SKM-1 treated with dmso at 0.1 percent for 144 hours (cell line): ENCODE results near the gene ZNF83.
A peak's percentile ranks its signal among the peaks of the same experiment; 100 is the strongest.
"Not testable (repeated sequence)": the region's sequence is repeated elsewhere in the genome, so short reads cannot be mapped to it uniquely, and the experiment has no call there.

Experiments
- DNase-seq: peaks from one replicate; lab custom pipeline; 2025; ENCODE audit not compliant: unreplicated experiment; lab: John Stamatoyannopoulos, UW

The ZNF83 gene

DNA sequence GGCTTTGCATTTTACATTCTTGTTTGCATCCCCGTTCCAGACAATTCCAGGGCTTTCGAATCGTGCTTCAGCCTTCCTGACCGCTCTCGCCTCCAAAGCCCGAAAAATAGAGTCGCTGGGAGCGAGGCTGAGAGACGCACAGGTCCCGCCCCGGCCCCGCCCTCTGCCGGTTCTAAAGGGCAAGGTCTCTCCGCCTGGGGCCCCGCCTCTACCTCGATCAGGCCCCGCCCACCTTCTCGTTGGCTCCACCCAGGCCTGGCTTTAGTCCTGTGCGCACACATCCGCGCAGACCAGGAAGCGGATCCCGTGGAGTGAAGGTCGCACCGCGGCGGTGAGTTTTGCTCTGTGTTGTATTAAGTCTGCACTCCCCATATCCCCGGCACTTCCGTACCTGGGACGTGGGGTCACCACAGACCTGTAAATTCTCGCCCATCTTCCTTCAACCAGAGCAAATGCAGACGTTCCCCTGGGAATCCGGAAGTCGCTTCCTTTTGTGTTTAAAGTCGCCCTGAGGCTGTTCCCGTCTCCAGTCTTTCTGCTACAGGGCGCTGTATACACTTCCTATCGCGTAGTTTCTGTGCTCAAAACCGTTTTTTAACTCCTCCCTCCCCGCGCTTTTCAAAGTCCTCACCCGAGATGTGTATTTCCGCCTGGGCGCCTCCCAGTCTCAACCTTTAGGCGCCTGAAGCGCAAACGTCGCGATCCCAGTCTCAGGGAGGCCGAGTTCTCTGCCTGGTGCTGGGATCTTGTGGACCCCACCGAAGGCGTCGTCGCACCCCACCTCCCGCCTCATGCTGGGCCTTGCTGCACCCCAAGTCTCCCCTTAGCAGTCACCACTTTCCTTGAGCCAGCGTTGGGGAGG, 67.9 kb downstream of the ZNF83 start, which contains the start of gene ZNF701:
ZNF701 (plus strand) TSS at position 288 of the 862 bp plus-strand sequence. CDS start 3,861 bp downstream, outside the sequence.
- DNase-seq = peak; percentile 62

DNA sequence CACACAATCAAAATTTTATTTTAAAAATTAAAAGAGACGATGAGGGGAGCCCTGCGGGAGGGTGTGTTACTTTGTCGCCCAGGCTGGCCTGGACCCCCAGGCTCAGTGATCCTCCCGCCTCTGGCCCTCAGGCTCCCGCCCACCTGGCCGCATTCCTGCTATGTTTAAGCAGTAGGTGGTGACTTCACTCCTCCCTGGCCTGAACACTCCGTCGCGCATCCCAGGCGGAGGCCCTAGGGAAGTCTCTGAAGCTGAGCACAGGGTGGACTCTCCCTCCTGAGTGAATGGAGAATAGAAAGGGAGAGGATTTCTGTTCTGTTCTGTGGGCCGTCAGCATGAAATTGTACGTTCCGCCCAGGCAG, 68.5 kb downstream of the ZNF83 start:
- not testable (repeated sequence) for DNase-seq

DNA sequence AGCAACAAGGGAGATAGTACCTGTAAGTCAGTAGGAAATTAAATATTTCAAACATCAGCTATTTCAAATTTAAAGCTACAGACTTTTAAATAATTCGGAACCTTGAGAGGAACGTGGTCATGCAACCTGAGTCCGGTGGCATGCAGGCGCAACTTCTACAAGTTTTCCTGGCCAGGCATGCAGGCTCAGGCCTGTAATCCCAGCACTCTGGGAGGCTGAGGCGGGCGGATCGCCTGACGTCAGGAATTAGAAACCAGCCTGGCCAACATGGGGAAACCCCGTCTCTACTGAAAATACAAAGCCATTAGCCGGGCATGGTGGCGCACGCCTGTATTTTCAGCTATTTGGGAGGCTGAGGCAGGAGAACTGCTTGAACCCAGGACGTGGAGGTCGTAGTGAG, 70.2 kb downstream of the ZNF83 start:
- no peak for DNase-seq

DNA sequence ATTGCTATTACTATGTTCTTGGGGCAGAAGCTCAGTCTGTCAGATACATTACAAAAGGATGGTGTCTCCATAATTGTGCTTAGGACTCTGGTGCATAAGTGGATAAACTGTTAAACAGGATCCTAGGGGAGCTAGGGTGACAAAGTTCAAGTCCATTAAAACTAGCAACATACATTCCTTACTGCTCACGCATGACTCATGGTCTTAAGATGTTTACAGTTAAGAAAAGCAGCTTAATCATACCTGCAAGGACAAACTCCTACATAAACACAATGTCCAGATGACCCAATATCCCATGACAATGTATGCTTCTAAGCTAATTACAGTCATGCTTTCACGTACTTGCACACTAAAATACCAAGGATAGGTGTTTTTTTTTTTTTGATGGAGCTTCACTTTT, 71.6 kb downstream of the ZNF83 start:
- no peak for DNase-seq

DNA sequence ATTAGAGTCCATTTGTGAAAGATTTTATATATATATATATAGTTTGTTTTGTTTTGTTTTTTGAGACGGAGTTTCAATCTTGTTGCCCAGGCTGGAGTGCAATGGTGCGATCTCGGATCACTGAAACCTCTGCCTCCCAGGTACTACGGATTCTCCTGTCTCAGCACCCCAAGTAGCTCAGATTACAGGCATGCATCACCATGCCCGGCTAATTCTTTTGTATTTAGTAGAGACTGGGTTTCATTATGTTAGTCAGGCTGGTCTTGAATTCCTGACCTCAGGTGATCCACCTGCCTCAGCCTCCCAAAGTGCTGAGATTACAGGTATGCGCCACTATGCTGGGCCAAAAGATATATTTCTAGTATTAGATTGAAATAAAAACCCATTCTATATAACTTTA, 72.0 kb downstream of the ZNF83 start:
- DNase-seq = no peak
